GM19099 (cell line): Measurements from ENCODE around the gene HDAC4.

Experiments
- POLR2A ChIP-seq: IDR thresholded peaks from 3 replicates; pipeline ENCODE4 v1.6.1; 2011; ENCODE audit warnings: low read depth; ENCODE audit not compliant: insufficient read length; ENCODE audit errors: extremely low read depth

Gene HDAC4

GRCh38 chr2:239081046-239081445 lies 319.8 kb downstream of the HDAC4 start:
- TF ChIP-seq POLR2A: no peak

GRCh38 chr2:239079671-239080294 lies 321.0 kb downstream of the HDAC4 start:
- TF ChIP-seq POLR2A: no peak

- no peak for TF ChIP-seq POLR2A
These were observed 322.5 kb downstream of the HDAC4 start for GRCh38 chr2:239078128-239078924.

- TF ChIP-seq POLR2A: no peak
These were observed 323.6 kb downstream of the HDAC4 start for GRCh38 chr2:239077260-239077659.

GRCh38 chr2:239075918-239076758 lies 324.7 kb downstream of the HDAC4 start:
- TF ChIP-seq POLR2A: no peak

- TF ChIP-seq POLR2A: no peak
These were observed 326.9 kb downstream of the HDAC4 start for GRCh38 chr2:239073745-239074530.

GRCh38 chr2:239073270-239073669 lies 327.6 kb downstream of the HDAC4 start:
- no peak for TF ChIP-seq POLR2A

- TF ChIP-seq POLR2A: no peak
These were observed 328.0 kb downstream of the HDAC4 start for GRCh38 chr2:239072786-239073185.

- TF ChIP-seq POLR2A: no peak
These were observed 330.4 kb downstream of the HDAC4 start for GRCh38 chr2:239070466-239070865.

GRCh38 chr2:239068411-239068810 lies 332.4 kb downstream of the HDAC4 start:
- TF ChIP-seq POLR2A: no peak

GRCh38 chr2:239067196-239067865 lies 333.5 kb downstream of the HDAC4 start:
- TF ChIP-seq POLR2A: no peak

GRCh38 chr2:239066597-239066996 lies 334.2 kb downstream of the HDAC4 start:
- no peak for TF ChIP-seq POLR2A

- TF ChIP-seq POLR2A: no peak
These were observed 334.9 kb downstream of the HDAC4 start for GRCh38 chr2:239065962-239066361.

- no peak for TF ChIP-seq POLR2A
These were observed 335.3 kb downstream of the HDAC4 start for GRCh38 chr2:239065537-239065936.
